ENCODE measurements around the gene ZNF581.

ZNF581 gene

GRCh38 chr19:55676889-55677505 lies 33.5 kb downstream of the ZNF581 start:
- peaks cover 56% of the 10 kb centered on the region for H3K36me3 ChIP-seq (ENCODE audit: insufficient read depth, low read length)
- H3K9me2 ChIP-seq (ENCODE audit: low read depth, low read length), result no peaks in the 10 kb centered on the region
- peak overlapping the region; percentile 96 for H3K27ac ChIP-seq (ENCODE audit: low read depth, low read length, poor library complexity, severe bottlenecking)
- TF ChIP-seq CTCF (IDR thresholded peaks at IDR 0.05; ENCODE audit: low read length), result no peak
- TF ChIP-seq EZH2 (IDR thresholded peaks at IDR 0.05; ENCODE audit: borderline replicate concordance, low read length), result no peak
- H3K79me2 ChIP-seq (ENCODE audit: insufficient read depth, low read length), result peaks cover 40% of the 10 kb centered on the region
- no peaks in the 10 kb centered on the region for H3K9me3 ChIP-seq (ENCODE audit: low read length)
- H3F3A ChIP-seq (ENCODE audit: insufficient read depth, low read length), result no peaks in the 10 kb centered on the region; the same call in 1 of the 2 replicates
- H3K4me3 ChIP-seq (ENCODE audit: low read depth, low read length, poor library complexity, severe bottlenecking), result peak overlapping the region; percentile 97
- no peak overlapping the region for H2AFZ ChIP-seq (ENCODE audit: low read length)
- H3K4me2 ChIP-seq (ENCODE audit: low read length), result peak overlapping the region; percentile 98
- H3K4me1 ChIP-seq (ENCODE audit: insufficient read depth, low read length, severe bottlenecking), result peaks cover 58% of the 10 kb centered on the region
- peak overlapping the region; percentile 88 for H3K9ac ChIP-seq (ENCODE audit: low read length)
- H3K27me3 ChIP-seq (ENCODE audit: insufficient read depth, low read length), result no peaks in the 10 kb centered on the region
- no peaks in the 10 kb centered on the region for H4K20me1 ChIP-seq (ENCODE audit: insufficient read depth, low read length)

- H3K27ac ChIP-seq (ENCODE audit: low read depth, low read length, poor library complexity, severe bottlenecking), result peak overlapping the region; percentile 96
- H4K20me1 ChIP-seq (ENCODE audit: insufficient read depth, low read length), result no peaks in the 10 kb centered on the region
- peak overlapping the region; percentile 88 for H3K9ac ChIP-seq (ENCODE audit: low read length)
- H3K4me2 ChIP-seq (ENCODE audit: low read length), result peak overlapping the region; percentile 98
- H3K9me3 ChIP-seq (ENCODE audit: low read length), result no peaks in the 10 kb centered on the region
- no peaks in the 10 kb centered on the region for H3K9me2 ChIP-seq (ENCODE audit: low read depth, low read length)
- H3K36me3 ChIP-seq (ENCODE audit: insufficient read depth, low read length), result peaks cover 53% of the 10 kb centered on the region
- peak overlapping the region; percentile 97 for H3K4me3 ChIP-seq (ENCODE audit: low read depth, low read length, poor library complexity, severe bottlenecking)
- H3F3A ChIP-seq (ENCODE audit: insufficient read depth, low read length), result no peaks in the 10 kb centered on the region; the same call in 1 of the 2 replicates
- no peaks in the 10 kb centered on the region for H3K27me3 ChIP-seq (ENCODE audit: insufficient read depth, low read length)
- H3K4me1 ChIP-seq (ENCODE audit: insufficient read depth, low read length, severe bottlenecking), result peaks cover 58% of the 10 kb centered on the region
- TF ChIP-seq EZH2 (IDR thresholded peaks at IDR 0.05; ENCODE audit: borderline replicate concordance, low read length), result no peak
- TF ChIP-seq CTCF (IDR thresholded peaks at IDR 0.05; ENCODE audit: low read length), result no peak
- peaks cover 41% of the 10 kb centered on the region for H3K79me2 ChIP-seq (ENCODE audit: insufficient read depth, low read length)
- H2AFZ ChIP-seq (ENCODE audit: low read length), result no peak overlapping the region
Measured at GRCh38 chr19:55677572-55678028, 34.2 kb downstream of the ZNF581 start.

GRCh38 chr19:55678121-55678671 lies 34.7 kb downstream of the ZNF581 start:
- Histone ChIP-seq H3K9me2 (ENCODE audit: low read depth, low read length) (no peaks in the 10 kb centered on the region), H3K4me2 (ENCODE audit: low read length) (peak overlapping the region; percentile 98), H3K4me3 (ENCODE audit: low read depth, low read length, poor library complexity, severe bottlenecking) (peak overlapping the region; percentile 97), H3K27me3 (ENCODE audit: insufficient read depth, low read length) (no peaks in the 10 kb centered on the region), H3K4me1 (ENCODE audit: insufficient read depth, low read length, severe bottlenecking) (peaks cover 55% of the 10 kb centered on the region), H2AFZ (ENCODE audit: low read length) (no peak overlapping the region), H3K27ac (ENCODE audit: low read depth, low read length, poor library complexity, severe bottlenecking) (peak overlapping the region; percentile 96), H3K9me3 (ENCODE audit: low read length) (no peaks in the 10 kb centered on the region), H4K20me1 (ENCODE audit: insufficient read depth, low read length) (no peaks in the 10 kb centered on the region), H3K36me3 (ENCODE audit: insufficient read depth, low read length) (peaks cover 47% of the 10 kb centered on the region), H3K79me2 (ENCODE audit: insufficient read depth, low read length) (peaks cover 41% of the 10 kb centered on the region), H3F3A (ENCODE audit: insufficient read depth, low read length) (no peaks in the 10 kb centered on the region; the same call in 1 of the 2 replicates), H3K9ac (ENCODE audit: low read length) (peak overlapping the region; percentile 88)
- TF ChIP-seq CTCF (IDR thresholded peaks at IDR 0.05; ENCODE audit: low read length) (peak; percentile 37; the same call in 1 of the 2 replicates), EZH2 (IDR thresholded peaks at IDR 0.05; ENCODE audit: borderline replicate concordance, low read length) (no peak)
